Thoracic aorta (tissue), 2 donors: ENCODE measurements around the gene ADAMTS7. TPM values are rescaled to one million over a fixed set of nuclear protein-coding genes. Genes with fewer than 3 reads are reported as not detected.
"Not testable (repeated sequence)": the region's sequence is repeated elsewhere in the genome, so short reads cannot be mapped to it uniquely, and the experiment has no call there.

Experiments used
- ATAC-seq: fragments of 150-250 bp; one replicate; pipeline ENCODE4 v1.8.0; 2017; ENCODE audit warnings: low read depth; ENCODE audit not compliant: insufficient number of reproducible peaks, low FRiP score
- DNase-seq: peaks from one replicate; pipeline ENCODE4 v3.0.0-alpha.2; 2020; ENCODE audit warnings: low spot score
- H3K27ac ChIP-seq, 2 donors: fragments of 200-600 bp; sonication (generic); 1 replicate in 1 of 2; 2 replicates in 1 of 2; pipeline ENCODE4 v1.5.1; 2016; ENCODE audit warnings: mild to moderate bottlenecking in 2 of 2, moderate library complexity in 2 of 2
- H3K27me3 ChIP-seq: fragments of 200-600 bp; sonication (generic); replicated peaks from 2 replicates; pipeline ENCODE4 v1.6.0; 2016; ENCODE audit warnings: mild to moderate bottlenecking; ENCODE audit not compliant: insufficient read depth
- H3K36me3 ChIP-seq: fragments of 200-600 bp; sonication (generic); one replicate; pipeline ENCODE4 v1.5.1; 2016
- H3K4me1 ChIP-seq, 2 donors: fragments of 200-600 bp; sonication (generic); 1 replicate in 1 of 2; 2 replicates in 1 of 2; pipeline versions ENCODE4 v1.5.1 to v1.6.0; 2016; ENCODE audit warnings: low read depth in 2 of 2, mild to moderate bottlenecking in 1 of 2; ENCODE audit not compliant: control insufficient read depth in 1 of 2
- H3K4me3 ChIP-seq: fragments of 200-600 bp; sonication (generic); 2 replicates; pipeline ENCODE4 v1.5.1; 2016; ENCODE audit warnings: mild to moderate bottlenecking
- H3K9me3 ChIP-seq: fragments of 200-600 bp; sonication (generic); 2 replicates; pipeline ENCODE4 v1.5.1; 2016
- CTCF ChIP-seq: fragments of 200-600 bp; sonication (generic); IDR thresholded peaks from one replicate; pipeline ENCODE4 v1.5.1; 2019; ENCODE audit warnings: antibody characterized with exemption
- total RNA-seq, 2 donors: library from RNA; depleted of rRNA; stranded (reverse); fragments of >200 nt; gene quantifications; one replicate each; pipeline versions ENCODE4 v1.1.0 to v1.2.3, GENCODE V29; 2016

Gene ADAMTS7
- total RNA-seq, 2 donors from 2014 or later: 15.6 to 60.2 TPM

DNA sequence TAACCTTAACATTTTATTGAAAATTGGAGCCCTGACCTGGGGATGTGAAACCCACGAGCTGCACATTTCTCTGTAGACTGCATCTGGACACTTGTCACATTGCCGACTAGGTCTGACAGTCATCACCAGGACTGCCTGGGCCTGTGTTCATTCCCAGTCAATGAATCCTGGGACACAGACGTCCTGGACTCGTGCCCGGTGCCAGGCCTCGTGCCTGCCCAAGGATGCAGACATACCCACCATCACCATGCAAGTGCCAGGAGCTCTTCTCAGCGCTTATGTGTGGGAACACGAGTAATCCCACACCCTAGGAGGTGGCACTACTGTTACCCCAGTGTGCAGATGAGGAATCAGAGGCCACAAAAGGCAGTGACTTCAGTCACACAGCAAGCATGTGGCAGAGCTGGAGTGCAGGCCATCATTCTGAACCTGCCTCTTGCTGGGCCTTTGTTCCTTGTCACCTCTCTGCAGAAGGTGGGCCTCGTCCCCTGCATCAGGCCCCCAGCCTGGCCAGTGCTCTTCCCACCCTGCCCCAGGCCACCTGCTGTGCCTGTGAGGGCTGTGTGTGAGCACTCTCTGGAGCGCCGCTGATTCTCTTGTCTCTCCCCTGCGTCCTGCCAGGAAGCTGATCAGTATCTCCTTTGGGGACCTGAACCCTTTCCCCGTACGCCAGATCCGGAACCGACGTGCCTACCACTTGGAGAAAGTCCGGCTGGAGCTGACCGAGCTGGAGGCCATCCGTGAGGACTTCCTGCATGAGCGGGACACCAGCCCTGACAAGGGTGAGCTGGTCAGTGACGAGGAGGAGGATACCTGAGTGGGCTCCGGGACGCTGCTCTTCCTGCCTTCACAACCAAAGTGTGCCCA, 58.5 kb downstream of the ADAMTS7 start:
- no peak overlapping the region for H3K4me3 ChIP-seq
- H3K4me1 ChIP-seq: peaks cover 11 to 28% of the 10 kb centered on the region in 2 donors
- no peaks in the 10 kb centered on the region for H3K36me3 ChIP-seq
- H3K27me3 ChIP-seq: no peaks in the 10 kb centered on the region
- ATAC-seq: no peak
- H3K27ac ChIP-seq: no peak overlapping the region
- no peak for DNase-seq
- TF ChIP-seq CTCF: no peak
- H3K9me3 ChIP-seq: no peaks in the 10 kb centered on the region

- Histone ChIP-seq H3K27me3 (no peaks in the 10 kb centered on the region), H3K9me3 (no peaks in the 10 kb centered on the region), H3K27ac (no peak overlapping the region), H3K4me3 (no peak overlapping the region), H3K4me1 (peaks cover 4 to 17% of the 10 kb centered on the region in 2 donors), H3K36me3 (no peaks in the 10 kb centered on the region)
- no peak for ATAC-seq
- no peak for TF ChIP-seq CTCF
- DNase-seq: no peak
These were observed 59.7 kb downstream of the ADAMTS7 start for GRCh38 chr15:78751602-78751979.

DNA sequence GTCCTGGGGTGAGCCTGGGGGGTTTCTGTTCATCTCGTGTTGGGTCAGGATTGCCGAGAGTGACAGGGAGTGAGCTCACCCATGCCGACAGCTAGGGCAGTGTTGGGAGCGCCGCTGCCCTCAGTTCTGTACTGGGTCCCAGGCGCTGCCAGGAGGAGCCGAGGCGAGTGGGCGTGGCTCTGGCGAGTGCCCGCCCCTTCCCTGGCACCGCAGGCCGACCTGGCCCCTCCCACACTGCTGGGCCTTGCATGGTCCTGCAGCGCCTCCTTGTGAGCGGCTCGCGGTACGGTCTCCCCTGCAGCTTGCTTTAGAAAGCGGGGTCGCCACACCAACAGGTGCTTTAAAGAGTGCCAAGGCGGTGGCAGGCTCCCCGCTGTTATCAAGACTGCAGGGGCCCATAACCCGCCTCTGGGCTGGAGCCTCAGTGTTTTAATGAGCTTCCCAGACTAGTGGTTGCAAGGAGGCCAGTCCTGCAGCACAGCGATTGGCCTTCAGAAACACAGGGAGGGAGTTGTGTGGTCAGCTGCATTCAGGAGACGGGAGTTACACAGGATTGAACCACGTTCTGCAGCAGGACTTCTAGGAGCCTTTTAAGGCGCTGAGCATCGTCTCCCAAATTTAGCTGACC, 60.2 kb downstream of the ADAMTS7 start:
- H3K4me1 ChIP-seq: peaks cover under 1 to 12% of the 10 kb centered on the region in 2 donors
- peak overlapping the region; percentile 61 for H3K4me3 ChIP-seq
- not testable (repeated sequence) for H3K27me3 ChIP-seq, H3K36me3 ChIP-seq, H3K9me3 ChIP-seq
- peak; percentile 78 for ATAC-seq
- peak; percentile 65 for DNase-seq
- peak; percentile 68 for TF ChIP-seq CTCF
- H3K27ac ChIP-seq: peak overlapping the region in 1 of 2 donors; percentile 65

DNA sequence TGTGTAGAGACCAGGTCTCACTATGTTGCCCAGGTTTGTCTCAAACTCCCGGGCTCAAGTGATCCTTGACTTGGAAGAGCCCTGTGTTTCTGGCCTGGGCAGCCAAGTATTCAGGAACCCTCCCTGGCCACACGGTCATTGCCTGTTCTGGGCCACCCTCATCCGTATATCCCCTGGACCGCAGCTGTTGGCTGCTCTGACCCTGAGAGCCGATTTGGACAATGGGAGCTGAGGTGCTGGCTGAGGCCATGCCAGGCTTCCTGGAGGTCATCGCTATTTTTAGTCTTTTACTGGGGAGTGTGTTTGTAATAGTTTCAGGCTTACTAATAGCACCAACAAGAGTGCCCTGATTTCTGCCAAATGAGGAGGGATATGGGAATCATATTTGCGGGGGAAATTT, 60.7 kb downstream of the ADAMTS7 start:
- Histone ChIP-seq H3K9me3 (no peaks in the 10 kb centered on the region), H3K4me3 (peak overlapping the region; percentile 61), H3K36me3 (no peaks in the 10 kb centered on the region), H3K4me1 (peaks cover 0 to 7% of the 10 kb centered on the region in 2 donors), H3K27ac (peak overlapping the region in 1 of 2 donors; percentile 65), H3K27me3 (no peaks in the 10 kb centered on the region)
- TF ChIP-seq CTCF: no peak
- DNase-seq (no peak), ATAC-seq (peak; percentile 86)

GRCh38 chr15:78749831-78750230, 61.4 kb downstream of the ADAMTS7 start:
- no peak for DNase-seq
- no peak for ATAC-seq
- no peaks in the 10 kb centered on the region for H3K27me3 ChIP-seq
- peaks cover 0 to 6% of the 10 kb centered on the region in 2 donors for H3K4me1 ChIP-seq
- no peak for TF ChIP-seq CTCF
- no peak overlapping the region for H3K27ac ChIP-seq
- no peaks in the 10 kb centered on the region for H3K9me3 ChIP-seq
- no peaks in the 10 kb centered on the region for H3K36me3 ChIP-seq
- H3K4me3 ChIP-seq: no peak overlapping the region

- DNase-seq, H3K4me3 ChIP-seq, H3K27me3 ChIP-seq, H3K36me3 ChIP-seq, H3K4me1 ChIP-seq, ATAC-seq, H3K9me3 ChIP-seq, H3K27ac ChIP-seq: not testable (repeated sequence)
These were observed 63.4 kb downstream of the ADAMTS7 start for GRCh38 chr15:78747877-78748276.

- H3K9me3 ChIP-seq: not testable (repeated sequence)
These were observed 69.6 kb downstream of the ADAMTS7 start for GRCh38 chr15:78741674-78742073.

More at GRCh38 chr15:78741674-78742073, 69.6 kb downstream of the ADAMTS7 start:
- H3K36me3 ChIP-seq, DNase-seq, H3K27ac ChIP-seq, ATAC-seq, H3K4me3 ChIP-seq, H3K4me1 ChIP-seq, H3K27me3 ChIP-seq: not testable (repeated sequence)
